Activated T-helper 1 cell treated with anti-CD3 and anti-CD28 coated beads, Interleukin-12 subunit alpha, Interleukin-12 subunit beta, Interleukin-2, Interleukin-4 antibody, amounts not matched to agents 30 ng/mL and 10 ng/mL and 1 ng/mL, durations not matched to agents 14 hours and 24 hours and 36 hours (primary cell): Measurements from ENCODE around the gene RBBP5. TPM values are rescaled to one million over a fixed set of nuclear protein-coding genes. Genes with fewer than 3 reads are reported as not detected.

Experiments used
- DNase-seq: peaks from one replicate; pipeline ENCODE4 v3.0.0; 2021; ENCODE audit warnings: low spot score
- H3K27ac Mint-ChIP-seq: one replicate; pipeline ENCODE4 v1.8.0; 2021; ENCODE audit warnings: mild to moderate bottlenecking, mixed read lengths
- H3K27me3 Mint-ChIP-seq: one replicate; pipeline ENCODE4 v1.8.0; 2022; ENCODE audit warnings: mild to moderate bottlenecking, moderate library complexity, mixed read lengths; ENCODE audit not compliant: insufficient read depth
- H3K36me3 Mint-ChIP-seq: one replicate; pipeline ENCODE4 v1.8.0; 2021; ENCODE audit warnings: low read depth, mixed read lengths
- H3K4me1 Mint-ChIP-seq: one replicate; pipeline ENCODE4 v1.8.0; 2021; ENCODE audit warnings: low read depth, mixed read lengths
- H3K4me3 Mint-ChIP-seq: one replicate; pipeline ENCODE4 v1.8.0; 2021; ENCODE audit warnings: mild to moderate bottlenecking, moderate library complexity, mixed read lengths
- H3K9me3 Mint-ChIP-seq: one replicate; pipeline ENCODE4 v1.8.0; 2021; ENCODE audit warnings: mixed read lengths
- intact Hi-C: fragments of 100-400 bp; cut with micrococcal nuclease; formaldehyde crosslinking; loops from one replicate; pipeline ENCODE4 v1.15.1; 2024
- total RNA-seq: library from RNA; stranded (reverse); gene quantifications from 2 replicates; pipeline ENCODE4 v1.2.3, GENCODE V29; 2022

The RBBP5 gene
- total RNA-seq, 1 donor from 2014 or later = 21.5 TPM

GRCh38 chr1:205057808-205058575 lies 63.8 kb downstream of the RBBP5 start:
- Mint-ChIP-seq H3K4me1 (no peaks in the 10 kb centered on the region), H3K27me3 (peaks cover 3% of the 10 kb centered on the region), H3K4me3 (no peak overlapping the region), H3K9me3 (no peaks in the 10 kb centered on the region), H3K27ac (no peak overlapping the region), H3K36me3 (no peaks in the 10 kb centered on the region)
- intact Hi-C loops = no loop called here
- no peak for DNase-seq

DNA sequence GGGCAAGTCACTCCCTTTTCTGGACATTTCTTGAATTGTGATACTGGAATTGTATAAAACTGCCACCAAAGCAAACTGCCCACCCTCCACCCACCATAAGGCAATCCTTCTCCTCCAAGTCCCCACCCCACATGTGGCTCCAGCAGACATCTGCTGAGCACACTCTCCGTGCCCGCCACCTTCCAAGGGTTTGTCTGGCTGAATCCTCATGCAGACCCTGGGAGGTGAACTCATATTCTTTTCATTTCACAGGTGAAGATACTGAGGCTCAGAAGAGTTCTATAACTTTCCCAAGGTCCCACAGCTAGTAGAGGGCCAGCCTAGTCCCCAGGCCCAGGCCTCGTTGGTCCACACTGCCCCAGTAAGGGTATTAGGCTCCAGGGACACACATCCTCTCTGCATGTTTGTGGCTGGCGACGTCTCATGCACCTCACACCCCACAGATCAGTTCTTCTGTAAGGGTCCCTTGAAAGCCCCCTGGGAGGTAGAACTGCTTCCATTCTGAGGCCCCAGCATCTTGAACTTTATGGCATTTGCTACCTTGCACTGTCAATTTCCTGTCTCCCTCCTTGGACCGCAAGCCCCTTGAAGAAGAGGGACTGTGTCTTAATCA lies 64.7 kb downstream of the RBBP5 start:
- no peaks in the 10 kb centered on the region for H3K9me3 Mint-ChIP-seq

GRCh38 chr1:205056188-205056611 lies 65.6 kb downstream of the RBBP5 start:
- DNase-seq = no peak
- intact Hi-C loops = no loop called here
- no peak overlapping the region for H3K4me3 Mint-ChIP-seq
- H3K9me3 Mint-ChIP-seq = no peaks in the 10 kb centered on the region
- H3K4me1 Mint-ChIP-seq = no peaks in the 10 kb centered on the region
- H3K36me3 Mint-ChIP-seq = no peaks in the 10 kb centered on the region
- H3K27me3 Mint-ChIP-seq = peaks cover 3% of the 10 kb centered on the region
- H3K27ac Mint-ChIP-seq = no peak overlapping the region

More for the DNA sequence above, 64.7 kb downstream of the RBBP5 start:
- H3K4me3 Mint-ChIP-seq = no peak overlapping the region
- DNase-seq = no peak
- peaks cover 3% of the 10 kb centered on the region for H3K27me3 Mint-ChIP-seq
- H3K36me3 Mint-ChIP-seq = no peaks in the 10 kb centered on the region
- no peak overlapping the region for H3K27ac Mint-ChIP-seq
- intact Hi-C loops = no loop called here
- H3K4me1 Mint-ChIP-seq = no peaks in the 10 kb centered on the region

DNA sequence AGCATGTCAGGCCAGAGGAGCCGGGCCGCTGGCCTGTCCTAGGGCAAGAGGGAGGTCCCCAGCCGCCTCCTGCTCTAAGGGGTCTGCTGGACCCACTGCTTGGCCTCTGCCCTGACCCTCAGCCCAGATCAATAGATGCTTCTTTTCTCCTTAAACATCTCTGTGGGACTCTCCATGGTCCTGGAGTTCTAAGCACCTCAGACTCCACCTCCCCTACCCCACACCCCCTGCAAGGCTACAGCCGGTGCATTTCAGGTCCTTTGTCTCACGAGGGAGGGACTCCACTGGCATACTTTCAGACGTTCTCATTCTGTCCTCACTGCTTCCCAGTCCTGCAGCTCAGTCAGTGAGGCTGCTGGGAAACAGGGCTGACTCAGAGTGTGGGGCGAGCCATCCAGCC lies 67.8 kb downstream of the RBBP5 start:
- Mint-ChIP-seq H3K4me1 (no peaks in the 10 kb centered on the region), H3K27me3 (peaks cover 3% of the 10 kb centered on the region), H3K36me3 (no peaks in the 10 kb centered on the region), H3K4me3 (no peak overlapping the region), H3K9me3 (no peaks in the 10 kb centered on the region), H3K27ac (no peak overlapping the region)
- intact Hi-C loops = no loop called here
- no peak for DNase-seq

GRCh38 chr1:205053296-205053695 lies 68.5 kb downstream of the RBBP5 start:
- no peaks in the 10 kb centered on the region for H3K36me3 Mint-ChIP-seq
- no peaks in the 10 kb centered on the region for H3K4me1 Mint-ChIP-seq
- DNase-seq = no peak
- intact Hi-C loops = no loop called here
- H3K9me3 Mint-ChIP-seq = no peaks in the 10 kb centered on the region
- H3K4me3 Mint-ChIP-seq = no peak overlapping the region
- H3K27me3 Mint-ChIP-seq = peaks cover 5% of the 10 kb centered on the region
- H3K27ac Mint-ChIP-seq = no peak overlapping the region

DNA sequence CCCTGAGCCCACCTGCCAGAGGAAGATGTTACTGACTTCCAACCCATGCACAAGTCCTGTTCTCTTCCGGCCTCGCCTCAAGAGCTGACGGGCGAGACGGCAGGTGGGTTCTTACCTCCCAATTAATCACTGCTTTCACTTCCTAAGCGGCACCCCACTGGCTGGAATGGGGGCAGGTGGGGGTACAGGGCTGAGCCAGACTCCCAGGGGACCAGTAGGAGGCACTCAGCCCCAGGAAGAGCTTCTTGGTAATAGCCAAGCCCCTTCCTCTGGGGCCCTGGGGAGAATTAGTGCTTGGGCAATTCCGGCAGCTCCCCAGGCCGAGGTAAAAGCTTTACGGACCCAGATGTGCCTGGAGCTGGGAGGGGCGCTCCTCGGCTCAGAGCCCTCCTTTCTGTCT lies 69.1 kb downstream of the RBBP5 start:
- Mint-ChIP-seq H3K4me1 (no peaks in the 10 kb centered on the region), H3K27me3 (peaks cover 5% of the 10 kb centered on the region), H3K4me3 (no peak overlapping the region), H3K9me3 (no peaks in the 10 kb centered on the region), H3K36me3 (no peaks in the 10 kb centered on the region), H3K27ac (no peak overlapping the region)
- no peak for DNase-seq
- intact Hi-C loops = no loop called here

GRCh38 chr1:205049479-205049878 lies 72.3 kb downstream of the RBBP5 start:
- intact Hi-C loops = no loop called here
- Mint-ChIP-seq H3K27me3 (peaks cover 23% of the 10 kb centered on the region), H3K9me3 (no peaks in the 10 kb centered on the region), H3K4me1 (no peaks in the 10 kb centered on the region), H3K4me3 (no peak overlapping the region), H3K36me3 (no peaks in the 10 kb centered on the region), H3K27ac (no peak overlapping the region)
- DNase-seq = no peak

- intact Hi-C loops = no loop called here
- no peak overlapping the region for H3K4me3 Mint-ChIP-seq
Observed at GRCh38 chr1:205048382-205048781, 73.4 kb downstream of the RBBP5 start.

DNA sequence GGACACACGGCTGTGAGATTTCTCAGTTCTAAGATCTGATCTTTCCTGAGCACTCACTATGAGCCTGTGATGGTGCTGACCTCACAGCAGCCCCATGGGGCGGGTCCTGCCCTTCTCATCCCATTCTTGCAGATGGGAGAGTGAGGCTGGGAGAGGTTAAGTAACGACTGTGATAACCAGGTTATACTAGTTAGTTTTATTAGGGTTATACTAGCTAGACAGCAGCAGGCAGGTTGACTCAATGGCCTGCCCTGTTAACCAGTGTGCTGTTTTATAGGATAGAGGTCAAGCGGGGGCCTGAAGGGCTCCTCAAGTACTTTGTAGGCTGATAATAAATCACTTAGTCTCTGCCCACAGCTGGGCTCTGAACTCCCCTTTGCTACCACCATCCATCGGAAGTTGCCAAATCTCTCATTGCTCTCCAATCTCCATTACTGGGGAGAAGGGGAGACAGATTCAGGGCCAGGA lies 74.0 kb downstream of the RBBP5 start:
- no peak overlapping the region for H3K27ac Mint-ChIP-seq
- no peak overlapping the region for H3K4me3 Mint-ChIP-seq
- no peaks in the 10 kb centered on the region for H3K4me1 Mint-ChIP-seq
- no peak for DNase-seq
- intact Hi-C loops = no loop called here
- H3K36me3 Mint-ChIP-seq = no peaks in the 10 kb centered on the region
- H3K27me3 Mint-ChIP-seq = peaks cover 29% of the 10 kb centered on the region
- H3K9me3 Mint-ChIP-seq = no peaks in the 10 kb centered on the region

More at GRCh38 chr1:205048382-205048781, 73.4 kb downstream of the RBBP5 start:
- peaks cover 27% of the 10 kb centered on the region for H3K27me3 Mint-ChIP-seq
- H3K9me3 Mint-ChIP-seq = no peaks in the 10 kb centered on the region
- no peaks in the 10 kb centered on the region for H3K36me3 Mint-ChIP-seq
- DNase-seq = no peak
- H3K27ac Mint-ChIP-seq = no peak overlapping the region
- no peaks in the 10 kb centered on the region for H3K4me1 Mint-ChIP-seq

DNA sequence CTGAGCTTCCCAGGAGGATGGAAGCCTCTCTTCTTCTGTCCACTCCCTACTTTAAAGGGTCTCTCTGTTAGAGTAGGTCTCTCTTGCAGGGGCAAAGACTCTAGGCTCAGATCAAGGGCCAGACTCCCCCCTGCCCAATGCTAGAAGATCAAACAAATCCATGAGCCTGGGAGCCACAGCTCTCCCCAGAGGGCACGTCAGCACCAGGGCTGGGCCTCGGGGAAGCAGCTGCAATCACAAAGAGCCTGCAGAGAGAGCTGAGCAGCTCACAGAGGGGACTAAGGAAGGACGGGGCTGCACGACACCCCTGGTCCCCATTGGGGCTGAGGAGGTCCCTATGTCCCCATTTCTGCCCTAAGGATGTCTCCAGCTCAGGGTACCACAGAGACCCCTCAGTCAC lies 74.9 kb downstream of the RBBP5 start:
- Mint-ChIP-seq H3K36me3 (no peaks in the 10 kb centered on the region), H3K4me1 (no peaks in the 10 kb centered on the region), H3K27ac (no peak overlapping the region), H3K9me3 (no peaks in the 10 kb centered on the region), H3K4me3 (no peak overlapping the region), H3K27me3 (peaks cover 38% of the 10 kb centered on the region)
- no peak for DNase-seq
- intact Hi-C loops = no loop called here

GRCh38 chr1:205045146-205045545 lies 76.6 kb downstream of the RBBP5 start:
- intact Hi-C loops = no loop called here
- no peak for DNase-seq
- Mint-ChIP-seq H3K27me3 (peaks cover 48% of the 10 kb centered on the region), H3K27ac (no peak overlapping the region), H3K9me3 (no peaks in the 10 kb centered on the region), H3K4me3 (no peak overlapping the region), H3K4me1 (no peaks in the 10 kb centered on the region), H3K36me3 (no peaks in the 10 kb centered on the region)

GRCh38 chr1:205044741-205045140 lies 77.0 kb downstream of the RBBP5 start:
- DNase-seq = no peak
- Mint-ChIP-seq H3K4me1 (no peaks in the 10 kb centered on the region), H3K4me3 (no peak overlapping the region), H3K36me3 (no peaks in the 10 kb centered on the region), H3K27me3 (peaks cover 48% of the 10 kb centered on the region), H3K27ac (no peak overlapping the region), H3K9me3 (no peaks in the 10 kb centered on the region)
- intact Hi-C loops = no loop called here

DNA sequence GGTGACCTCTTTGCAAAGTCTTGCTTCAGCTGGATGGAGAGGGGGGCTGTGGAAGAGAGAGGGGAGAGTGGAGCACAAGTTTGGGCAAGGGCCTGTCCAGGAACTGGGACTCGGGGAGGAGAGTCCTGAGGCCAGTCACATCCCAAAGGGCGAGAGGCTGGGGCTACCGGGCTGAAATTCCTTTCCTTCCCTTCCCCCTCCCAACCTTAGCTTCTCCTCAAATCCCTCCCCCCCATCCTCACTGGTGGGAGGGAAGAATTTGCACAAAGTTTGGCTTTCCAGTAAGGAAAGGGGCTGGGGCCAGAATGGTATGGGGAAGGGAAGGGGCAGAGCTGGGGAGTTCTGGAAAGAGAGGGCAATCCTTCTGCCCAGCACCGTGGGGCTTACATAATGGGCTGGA lies 77.9 kb downstream of the RBBP5 start:
- Mint-ChIP-seq H3K9me3 (no peaks in the 10 kb centered on the region), H3K4me3 (no peak overlapping the region), H3K27ac (no peak overlapping the region), H3K36me3 (no peaks in the 10 kb centered on the region), H3K4me1 (no peaks in the 10 kb centered on the region), H3K27me3 (peaks cover 48% of the 10 kb centered on the region)
- no peak for DNase-seq
- intact Hi-C loops = no loop called here
